Colonic mucosa (tissue), 2 donors: ENCODE data around the gene SUSD2. TPM values are rescaled to one million over a fixed set of nuclear protein-coding genes. Genes with fewer than 3 reads are reported as not detected.

Source experiments
- total RNA-seq, 2 donors: library from RNA; stranded (reverse); fragmentation: NEBNext Ultra II Directional in 1 of 2; extraction: Animal tissue kit (Norgen Biotek cat#: 25700) in 1 of 2; gene quantifications; one replicate each; pipeline ENCODE4 v1.2.1, GENCODE V29; 2021
- donor health status: DM: no; HTN: no; CAD: no.
- donor health status: DM: no; HTN: no; CAD: no.

SUSD2 gene
- total RNA-seq, 2 donors from 2014 or later, result 1.2 to 2.4 TPM

Other genes starting within 250 kb of the SUSD2 start
- gene GSTT2B, start 220.3 kb upstream of the SUSD2 start, total RNA-seq, result 1 to 10 TPM; 2.7 to 3.4 TPM
- gene DDTL, start 214.6 kb upstream of the SUSD2 start, total RNA-seq, result 1 to 10 TPM; 3.0 to 4.7 TPM
- gene DDT, start 207.0 kb upstream of the SUSD2 start, total RNA-seq, result 100 to 1,000 TPM; 291 to 328 TPM
- gene GSTT2, start 201.4 kb upstream of the SUSD2 start, total RNA-seq, result not detected
- not detected for gene GSTT4, start 176.0 kb upstream of the SUSD2 start, total RNA-seq
- 10 to 100 TPM; 46.3 to 85.2 TPM for gene CABIN1, start 170.2 kb upstream of the SUSD2 start, total RNA-seq
- 1 to 10 TPM; 2.6 to 3.7 TPM for gene GGT5, start 63.6 kb downstream of the SUSD2 start, total RNA-seq
- 10 to 100 TPM; 45.3 to 55.3 TPM for gene SPECC1L, start 89.3 kb downstream of the SUSD2 start, total RNA-seq
- gene ADORA2A, start 246.1 kb downstream of the SUSD2 start, total RNA-seq, result 1 to 10 TPM; 1.5 to 2.5 TPM